GF-D8 (cell line): ENCODE measurements around the gene DNAAF6.

ENCODE experiments used
- DNase-seq: peaks from one replicate; lab custom pipeline; 2025; lab: John Stamatoyannopoulos, UW

Gene DNAAF6

DNA sequence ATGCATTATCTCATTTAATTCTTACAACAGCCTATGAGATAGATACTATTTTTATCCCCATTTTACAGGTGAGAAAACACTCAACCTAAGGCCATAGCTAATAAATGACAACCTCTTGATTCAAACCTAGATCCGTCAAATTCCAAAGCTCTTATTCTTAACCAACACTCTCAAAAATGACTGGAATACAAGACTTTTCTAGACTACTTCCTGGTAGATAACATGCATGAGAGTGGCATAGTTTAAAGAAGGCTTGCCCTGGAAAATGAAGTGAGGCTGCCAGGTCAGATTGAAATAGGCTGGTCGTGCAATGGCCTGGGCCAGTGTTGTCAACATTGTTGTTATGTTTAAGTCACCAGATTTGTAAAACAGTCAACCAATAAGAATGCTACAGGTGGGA lies 86.6 kb downstream of the DNAAF6 start:
- DNase-seq, result no peak
